Measurements from ENCODE around the gene MSANTD3. TPM values are rescaled to one million over a fixed set of nuclear protein-coding genes. Genes with fewer than 3 reads are reported as not detected.
A peak's percentile ranks its signal among the peaks of the same experiment; 100 is the strongest.

The MSANTD3 gene
- total RNA-seq, 1 experiment from 2014 or later: 52.9 TPM

- DNase-seq (ENCODE audit: low spot score): peak; percentile 83
- ChIA-PET POLR2A (ENCODE audit: low non-redundant PET) (no interaction called here), CTCF (no interaction called here)
- Histone ChIP-seq H3K27me3 (replicated peaks; ENCODE audit: insufficient read depth, low read depth, low read length, poor library complexity) (no peaks in the 10 kb centered on the region), H3K27ac (ENCODE audit: low read depth, low read length, poor library complexity, severe bottlenecking) (no peak overlapping the region), H3K36me3 (ENCODE audit: insufficient read depth, low read length, poor library complexity, severe bottlenecking) (no peaks in the 10 kb centered on the region), H3K9me3 (ENCODE audit: low read depth, low read length, poor library complexity, severe bottlenecking) (peaks cover 3% of the 10 kb centered on the region), H3K4me3 (ENCODE audit: low read depth, low read length, poor library complexity, severe bottlenecking) (no peak overlapping the region), H3K4me1 (ENCODE audit: insufficient read depth, low read length, poor library complexity, severe bottlenecking) (peaks cover 9% of the 10 kb centered on the region)
- TF ChIP-seq CTCF (conservative IDR thresholded peaks at IDR 0.05; ENCODE audit: low read depth, low read length) (no peak), EZH2 (IDR thresholded peaks at IDR 0.05; ENCODE audit: borderline replicate concordance, low read depth, low read length, poor library complexity, severe bottlenecking) (no peak)
- BruUV-seq (replicated peaks): no TSS peak
- intact Hi-C loops (cut with micrococcal nuclease; ENCODE audit: unreplicated experiment): no loop called here
Measured at GRCh38 chr9:100408546-100409175, 18.3 kb upstream of the MSANTD3 start.

- CTCF ChIA-PET: no interaction called here
- BruUV-seq (replicated peaks): no TSS peak
- Histone ChIP-seq H3K27ac (ENCODE audit: low read depth, low read length, poor library complexity, severe bottlenecking) (no peak overlapping the region), H3K27me3 (replicated peaks; ENCODE audit: insufficient read depth, low read depth, low read length, poor library complexity) (no peaks in the 10 kb centered on the region), H3K4me3 (ENCODE audit: low read depth, low read length, poor library complexity, severe bottlenecking) (no peak overlapping the region), H3K36me3 (ENCODE audit: insufficient read depth, low read length, poor library complexity, severe bottlenecking) (no peaks in the 10 kb centered on the region), H3K9me3 (ENCODE audit: low read depth, low read length, poor library complexity, severe bottlenecking) (peaks cover 3% of the 10 kb centered on the region), H3K4me1 (ENCODE audit: insufficient read depth, low read length, poor library complexity, severe bottlenecking) (peaks cover 9% of the 10 kb centered on the region)
- intact Hi-C loops (cut with micrococcal nuclease; ENCODE audit: unreplicated experiment): no loop called here
- TF ChIP-seq CTCF (conservative IDR thresholded peaks at IDR 0.05; ENCODE audit: low read depth, low read length) (no peak), EZH2 (IDR thresholded peaks at IDR 0.05; ENCODE audit: borderline replicate concordance, low read depth, low read length, poor library complexity, severe bottlenecking) (no peak)
- POLR2A ChIA-PET (ENCODE audit: low non-redundant PET): no interaction called here
- no peak for DNase-seq (ENCODE audit: low spot score)
Measured at GRCh38 chr9:100409176-100409556, 17.8 kb upstream of the MSANTD3 start.

GRCh38 chr9:100411472-100412283, 15.3 kb upstream of the MSANTD3 start:
- Histone ChIP-seq H3K4me3 (ENCODE audit: low read depth, low read length, poor library complexity, severe bottlenecking) (peak overlapping the region; percentile 32), H3K36me3 (ENCODE audit: insufficient read depth, low read length, poor library complexity, severe bottlenecking) (no peaks in the 10 kb centered on the region), H3K4me1 (ENCODE audit: insufficient read depth, low read length, poor library complexity, severe bottlenecking) (peaks cover 9% of the 10 kb centered on the region), H3K9me3 (ENCODE audit: low read depth, low read length, poor library complexity, severe bottlenecking) (peaks cover 3% of the 10 kb centered on the region), H3K27me3 (replicated peaks; ENCODE audit: insufficient read depth, low read depth, low read length, poor library complexity) (no peaks in the 10 kb centered on the region), H3K27ac (ENCODE audit: low read depth, low read length, poor library complexity, severe bottlenecking) (no peak overlapping the region)
- intact Hi-C loops (cut with micrococcal nuclease; ENCODE audit: unreplicated experiment): no loop called here
- no peak for TF ChIP-seq CTCF (conservative IDR thresholded peaks at IDR 0.05; ENCODE audit: low read depth, low read length)
- TF ChIP-seq EZH2 (IDR thresholded peaks at IDR 0.05; ENCODE audit: borderline replicate concordance, low read depth, low read length, poor library complexity, severe bottlenecking): no peak
- ChIA-PET CTCF (interaction anchor here (0.6 kb wide), 1 partner anchor 12 kb away, joined by 11 read pairs; no protein-coding TSS in a partner anchor), POLR2A (ENCODE audit: low non-redundant PET) (interaction anchor here (0.7 kb wide), 1 partner anchor 1189 kb away, joined by 5 read pairs; no protein-coding TSS in a partner anchor)
- DNase-seq (ENCODE audit: low spot score): peak; percentile 93
- BruUV-seq (replicated peaks): no TSS peak

Measured in A673 (cell line).